SIG-M5 treated with dmso at 0.1 percent for 504 hours (cell line): Measurements from ENCODE around the gene GAS7.

Source experiments
- DNase-seq: peaks from one replicate; lab custom pipeline; 2025; ENCODE audit not compliant: unreplicated experiment; lab: John Stamatoyannopoulos, UW

GAS7 gene

DNA sequence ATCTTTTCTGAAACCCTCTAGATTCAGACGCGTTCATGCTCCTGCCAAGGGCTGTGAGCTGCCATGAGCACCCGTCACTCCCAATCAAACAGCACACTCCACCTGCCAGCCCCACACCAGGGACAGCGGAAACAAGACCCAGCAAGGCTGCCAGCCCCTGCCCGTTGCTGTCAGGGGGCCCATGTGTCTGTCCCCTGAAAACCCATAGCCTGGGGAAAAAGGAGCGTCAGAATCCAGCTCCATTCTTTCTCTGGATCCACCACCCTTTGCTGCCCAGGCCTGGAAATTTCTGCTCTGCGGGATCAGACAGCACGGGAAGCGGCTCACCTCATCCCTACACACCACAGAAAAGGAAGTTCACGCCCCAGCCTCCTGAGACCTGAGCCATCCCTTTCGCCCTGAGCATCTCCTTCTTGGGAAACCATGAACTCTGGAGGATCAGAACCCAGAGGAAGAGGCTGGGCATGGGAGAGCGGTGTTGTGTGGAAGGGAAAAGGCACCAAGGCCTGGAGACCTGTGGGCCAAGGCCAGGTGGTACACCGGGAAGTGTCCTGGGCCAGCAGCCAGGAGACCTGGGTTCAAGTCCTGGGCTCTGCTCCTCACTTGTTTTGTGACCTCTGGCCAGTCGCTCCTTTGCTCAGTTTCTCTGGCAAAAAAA lies 241.8 kb downstream of the GAS7 start:
- DNase-seq: no peak

- DNase-seq: no peak
Measured at GRCh38 chr17:9953492-9953891, 244.9 kb downstream of the GAS7 start.

GRCh38 chr17:9951803-9952202 lies 246.6 kb downstream of the GAS7 start:
- DNase-seq: no peak

- DNase-seq: no peak
Measured at GRCh38 chr17:9948928-9949327, 249.5 kb downstream of the GAS7 start.

DNA sequence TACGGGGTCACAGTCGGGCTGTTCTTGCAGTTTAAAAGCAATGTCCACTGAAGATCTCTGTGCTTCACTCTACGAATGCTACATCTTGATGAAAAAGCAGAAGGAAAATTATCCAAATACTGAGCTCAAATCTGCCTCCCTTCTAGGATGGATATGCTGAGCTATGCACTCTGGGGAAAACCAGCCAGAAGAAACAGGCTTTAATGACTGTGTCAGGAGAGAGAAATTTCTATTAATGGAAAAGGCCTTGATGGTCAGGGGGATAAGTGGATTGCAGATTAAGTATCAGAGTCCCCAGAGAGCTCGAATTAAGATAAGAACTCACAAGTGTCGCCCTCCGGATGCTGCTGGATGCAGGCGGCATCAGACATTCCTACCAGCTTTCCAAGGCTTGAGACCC lies 253.7 kb downstream of the GAS7 start:
- DNase-seq: no peak

GRCh38 chr17:9943343-9943742 lies 255.1 kb downstream of the GAS7 start:
- no peak for DNase-seq

- no peak for DNase-seq
Measured at GRCh38 chr17:9942885-9943284, 255.5 kb downstream of the GAS7 start.

GRCh38 chr17:9941305-9941704 lies 257.1 kb downstream of the GAS7 start:
- DNase-seq: no peak

GRCh38 chr17:9940841-9941240 lies 257.6 kb downstream of the GAS7 start:
- no peak for DNase-seq

- DNase-seq: no peak
Measured at GRCh38 chr17:9938764-9939163, 259.6 kb downstream of the GAS7 start.

- DNase-seq: no peak
Measured at GRCh38 chr17:9937901-9938300, 260.5 kb downstream of the GAS7 start.

GRCh38 chr17:9937241-9937761 lies 261.1 kb downstream of the GAS7 start:
- no peak for DNase-seq

DNA sequence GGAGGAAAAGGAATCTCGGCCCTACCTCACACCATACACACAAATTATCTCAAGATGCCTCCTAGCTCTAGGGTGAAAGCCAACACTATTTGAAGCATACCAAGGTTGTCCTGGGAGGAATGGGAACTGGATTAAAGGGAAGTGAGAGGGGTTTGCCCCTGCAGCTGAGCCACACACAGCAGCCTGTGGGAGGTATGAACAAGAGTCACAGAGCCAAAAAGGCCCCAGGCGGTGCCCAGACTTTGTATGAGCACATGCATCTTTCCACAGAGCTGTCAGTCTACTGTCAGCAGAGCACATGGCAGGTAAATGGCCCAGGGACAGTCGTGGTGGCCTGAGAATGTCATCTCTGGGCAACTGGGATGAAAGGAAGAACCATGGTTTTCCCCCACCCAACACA lies 262.3 kb downstream of the GAS7 start:
- no peak for DNase-seq

GRCh38 chr17:9935408-9935807 lies 263.0 kb downstream of the GAS7 start:
- no peak for DNase-seq

GRCh38 chr17:9934331-9934730 lies 264.1 kb downstream of the GAS7 start:
- no peak for DNase-seq

GRCh38 chr17:9932491-9932890 lies 265.9 kb downstream of the GAS7 start:
- DNase-seq: no peak

- no peak for DNase-seq
Measured at GRCh38 chr17:9931144-9931741, 267.2 kb downstream of the GAS7 start.

- DNase-seq: no peak
Measured at GRCh38 chr17:9929871-9930270, 268.5 kb downstream of the GAS7 start.

- DNase-seq: peak; percentile 41
Measured at GRCh38 chr17:9928601-9929333, 269.6 kb downstream of the GAS7 start.

GRCh38 chr17:9926150-9926804 lies 272.1 kb downstream of the GAS7 start:
- DNase-seq: no peak

DNA sequence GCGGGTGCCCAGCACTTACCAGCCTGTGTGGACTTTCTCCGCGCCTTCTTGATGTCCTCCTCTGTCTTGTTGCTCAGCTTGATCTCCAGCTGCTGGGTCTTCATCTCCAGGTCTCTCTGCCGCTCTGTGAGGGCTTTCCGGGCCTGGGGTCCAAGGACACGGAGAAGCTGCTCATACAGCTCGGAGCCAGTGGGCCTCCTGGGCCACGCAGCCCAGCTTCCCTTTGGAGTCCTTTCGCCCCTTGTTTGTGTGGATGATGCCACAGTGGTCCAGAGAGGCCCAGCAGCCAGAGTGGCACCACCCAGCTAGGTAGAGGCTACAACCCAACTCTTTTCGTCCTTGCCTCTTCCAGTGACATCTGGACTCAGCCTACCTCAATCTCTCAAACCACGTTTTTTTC lies 272.9 kb downstream of the GAS7 start:
- no peak for DNase-seq

GRCh38 chr17:9924735-9925191 lies 273.6 kb downstream of the GAS7 start:
- DNase-seq: peak; percentile 81
